Activated CD4-positive, alpha-beta memory T cell treated with anti-CD3 and anti-CD28 coated beads, Interleukin-2, amount 10 ng/mL, durations not matched to agents 7 days and 5 days (primary cell): Measurements from ENCODE around the gene CCDC159. TPM values are rescaled to one million over a fixed set of nuclear protein-coding genes. Genes with fewer than 3 reads are reported as not detected.
"Not testable (repeated sequence)": the region's sequence is repeated elsewhere in the genome, so short reads cannot be mapped to it uniquely, and the experiment has no call there.

Experiments used
- CTCF ChIA-PET: fragments of 350-600 bp; sonication (Branson Sonifier 250); formaldehyde crosslinking; loops from one replicate; lab custom pipeline; 2021; ENCODE audit warnings: antibody characterized with exemption, inconsistent platforms; lab: Charles Lee
- POLR2A ChIA-PET: fragments of 350-600 bp; sonication (Branson Sonifier 250); formaldehyde crosslinking; loops from one replicate; lab custom pipeline; 2021; ENCODE audit warnings: antibody characterized with exemption; lab: Charles Lee
- DNase-seq: peaks from one replicate; pipeline ENCODE4 v3.0.0-alpha.2; 2020
- H3K27ac Mint-ChIP-seq: one replicate; pipeline ENCODE4 v1.8.0; 2021; ENCODE audit warnings: mild to moderate bottlenecking, mixed read lengths
- H3K27me3 Mint-ChIP-seq: one replicate; pipeline ENCODE4 v1.8.0; 2021; ENCODE audit warnings: mixed read lengths
- H3K36me3 Mint-ChIP-seq: one replicate; pipeline ENCODE4 v1.8.0; 2021; ENCODE audit warnings: low read depth, mixed read lengths
- H3K4me1 Mint-ChIP-seq: one replicate; pipeline ENCODE4 v1.8.0; 2021; ENCODE audit warnings: mixed read lengths
- H3K4me3 Mint-ChIP-seq: one replicate; pipeline ENCODE4 v1.8.0; 2021; ENCODE audit warnings: mild to moderate bottlenecking, mixed read lengths
- H3K9me3 Mint-ChIP-seq: one replicate; pipeline ENCODE4 v1.8.0; 2021; ENCODE audit warnings: mixed read lengths
- total RNA-seq, 2 experiments: library from RNA; stranded (reverse); gene quantifications; one replicate each; pipeline ENCODE4 v1.2.3, GENCODE V29; 2021

Gene CCDC159
- total RNA-seq, 2 experiments from 2014 or later, result 24.0 to 24.7 TPM

DNA sequence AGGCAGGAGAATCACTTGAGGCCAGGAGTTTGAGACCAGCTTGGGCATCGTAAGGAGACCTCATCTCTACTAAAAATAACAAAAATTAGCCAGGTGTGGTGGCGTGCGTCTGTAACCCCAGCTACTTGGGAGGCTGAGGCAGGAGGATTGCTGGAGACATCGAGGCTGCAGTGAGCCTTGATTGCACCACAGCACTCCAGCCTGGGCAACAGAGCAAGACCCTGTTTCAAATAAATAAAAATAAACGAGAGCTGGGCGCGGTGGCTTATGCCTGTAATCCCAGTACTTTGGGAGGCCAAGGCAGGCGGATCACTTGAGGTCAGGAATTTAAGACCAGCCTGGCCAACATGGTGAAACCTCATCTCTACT lies 6.2 kb upstream of the CCDC159 start:
- CTCF ChIA-PET, result interaction anchor here (0.6 to 1.4 kb wide), 6 partner anchors 35 to 396 kb away, joined by 3 to 4 read pairs (median 4); partner anchors contain the start of genes ODAD3, PRKCSH and SWSAP1
- DNase-seq, H3K27ac Mint-ChIP-seq, H3K9me3 Mint-ChIP-seq, H3K27me3 Mint-ChIP-seq: not testable (repeated sequence)
- H3K4me1 Mint-ChIP-seq, result peaks cover 29% of the 10 kb centered on the region
- H3K4me3 Mint-ChIP-seq, result peak overlapping the region; percentile 70
- POLR2A ChIA-PET, result interaction anchor here (1.2 to 1.4 kb wide), 3 partner anchors 9 to 35 kb away, joined by 4 to 9 read pairs (median 6); partner anchors contain the start of gene SWSAP1
- peaks cover 12% of the 10 kb centered on the region for H3K36me3 Mint-ChIP-seq

- CTCF ChIA-PET, result no interaction called here
- Mint-ChIP-seq H3K4me3 (no peak overlapping the region), H3K36me3 (no peaks in the 10 kb centered on the region), H3K27me3 (no peaks in the 10 kb centered on the region), H3K9me3 (no peaks in the 10 kb centered on the region), H3K27ac (no peak overlapping the region), H3K4me1 (peaks cover 40% of the 10 kb centered on the region)
- no peak for DNase-seq
- POLR2A ChIA-PET, result no interaction called here
Observed at GRCh38 chr19:11342429-11342828, 3.9 kb upstream of the CCDC159 start.

DNA sequence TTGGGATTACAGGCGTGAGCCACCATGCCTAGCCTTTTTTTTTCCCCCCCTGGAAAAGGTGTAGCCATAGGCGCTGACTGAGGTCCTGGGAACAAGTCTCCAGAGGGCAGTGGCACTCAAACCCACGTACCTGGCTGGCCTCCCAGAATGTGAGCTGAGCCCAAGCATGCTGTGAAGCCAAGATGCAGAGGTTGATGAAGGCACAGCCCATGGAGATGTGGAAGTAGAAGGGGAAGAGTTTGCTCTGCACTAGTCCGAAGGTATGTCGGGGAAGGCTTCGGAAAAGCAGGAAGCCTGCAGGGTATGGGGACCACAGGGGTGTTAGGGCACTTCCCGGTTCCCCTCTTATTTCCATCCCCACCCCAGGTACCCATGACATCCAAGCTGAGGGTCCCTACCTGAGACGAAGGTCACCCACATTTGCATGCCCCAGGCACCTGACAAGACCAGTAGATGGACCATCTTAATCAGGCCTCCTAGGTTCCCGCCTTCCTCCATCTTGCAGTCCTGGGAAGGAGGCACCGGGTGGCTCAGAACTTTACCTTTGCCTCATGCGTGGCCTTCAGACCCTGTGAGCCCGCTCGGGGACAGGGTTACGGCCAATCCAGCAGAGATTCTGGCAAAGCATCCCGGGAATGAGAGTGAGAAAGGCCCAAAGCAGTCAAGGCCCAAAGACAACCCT lies 1.1 kb upstream of the CCDC159 start:
- H3K27ac Mint-ChIP-seq, result peak overlapping the region; percentile 88
- H3K9me3 Mint-ChIP-seq, result peaks cover 10% of the 10 kb centered on the region
- ChIA-PET POLR2A (interaction anchor here (1.2 to 3.2 kb wide), 5 partner anchors 29 to 90 kb away, joined by 3 to 16 read pairs (median 3); partner anchors contain the start of genes ODAD3, PRKCSH and SWSAP1), CTCF (interaction anchor here (1.0 to 1.2 kb wide), 2 partner anchors 36 to 51 kb away, joined by 3 read pairs; no protein-coding TSS in a partner anchor)
- H3K36me3 Mint-ChIP-seq, result peaks cover 7% of the 10 kb centered on the region
- DNase-seq, result no peak
- peak overlapping the region; percentile 93 for H3K4me3 Mint-ChIP-seq
- H3K4me1 Mint-ChIP-seq, result peaks cover 22% of the 10 kb centered on the region
- H3K27me3 Mint-ChIP-seq, result no peaks in the 10 kb centered on the region

DNA sequence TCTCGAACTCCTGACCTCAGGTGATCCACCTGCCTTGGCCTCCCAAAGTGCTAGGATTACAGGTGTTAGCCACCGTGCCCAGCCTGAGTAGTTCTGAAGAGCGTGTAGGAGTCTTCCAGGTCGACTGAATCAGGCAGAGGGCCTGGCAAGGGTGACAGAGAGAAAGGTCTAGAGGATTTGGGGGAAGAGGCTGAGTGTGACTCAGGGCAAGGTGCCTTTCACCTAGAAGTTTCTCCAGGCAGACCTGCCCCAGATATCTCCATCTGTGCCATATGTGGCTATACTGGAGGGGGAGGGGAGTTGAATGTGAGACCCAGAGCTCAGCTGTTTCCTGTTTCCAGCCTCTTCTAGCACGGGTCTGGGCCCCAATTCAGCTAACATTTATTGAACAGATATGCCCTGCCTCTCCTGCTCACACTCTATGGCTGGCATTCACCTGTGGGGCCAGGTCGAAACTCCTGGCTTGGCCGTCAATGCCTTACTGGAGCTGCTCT lies 1.3 kb downstream of the CCDC159 start:
- no peak overlapping the region for H3K27ac Mint-ChIP-seq

GRCh38 chr19:11349171-11349570 lies 2.9 kb downstream of the CCDC159 start:
- POLR2A ChIA-PET, result interaction anchor here (2.3 kb wide), 1 partner anchor 9 kb away, joined by 6 read pairs; the partner anchor contains the start of gene RAB3D
- Mint-ChIP-seq H3K36me3 (peaks cover 7% of the 10 kb centered on the region), H3K9me3 (peaks cover 10% of the 10 kb centered on the region), H3K27ac (no peak overlapping the region), H3K4me1 (peaks cover 22% of the 10 kb centered on the region), H3K27me3 (no peaks in the 10 kb centered on the region), H3K4me3 (no peak overlapping the region)
- CTCF ChIA-PET, result no interaction called here
- DNase-seq, result no peak

More for the DNA sequence above, 1.3 kb downstream of the CCDC159 start:
- POLR2A ChIA-PET, result interaction anchor here (1.7 to 2.7 kb wide), 3 partner anchors 8 to 27 kb away, joined by 6 to 15 read pairs (median 9); partner anchors contain the start of genes RAB3D and SWSAP1
- H3K4me3 Mint-ChIP-seq, result peak overlapping the region; percentile 30
- peaks cover 22% of the 10 kb centered on the region for H3K4me1 Mint-ChIP-seq
- H3K27me3 Mint-ChIP-seq, result no peaks in the 10 kb centered on the region
- peaks cover 7% of the 10 kb centered on the region for H3K36me3 Mint-ChIP-seq
- CTCF ChIA-PET, result interaction anchor here (0.6 to 1.6 kb wide), 2 partner anchors 29 to 34 kb away, joined by 3 to 16 read pairs; no protein-coding TSS in a partner anchor
- H3K9me3 Mint-ChIP-seq, result peaks cover 10% of the 10 kb centered on the region
- DNase-seq, result no peak

DNA sequence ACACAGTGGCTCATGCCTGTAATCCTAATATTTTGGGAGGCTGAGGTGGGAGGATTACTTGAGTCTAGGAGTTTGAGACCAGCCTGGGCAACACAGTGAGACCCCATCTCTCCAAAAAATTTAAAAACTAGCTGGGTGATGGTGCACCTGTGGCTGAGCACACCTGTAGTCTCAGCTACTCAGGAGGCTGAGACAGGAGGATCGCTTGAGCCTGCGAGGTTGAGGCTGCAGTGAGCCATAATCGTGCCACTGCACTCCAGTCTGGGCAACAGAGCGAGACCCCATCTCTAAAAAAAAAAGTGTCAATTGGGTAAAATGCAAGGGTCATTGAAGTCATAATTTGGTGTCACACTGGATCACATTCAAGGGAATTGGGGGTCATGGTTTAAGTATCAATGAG lies 7.8 kb downstream of the CCDC159 start:
- POLR2A ChIA-PET, H3K27ac Mint-ChIP-seq, DNase-seq, H3K4me3 Mint-ChIP-seq, H3K36me3 Mint-ChIP-seq, H3K27me3 Mint-ChIP-seq, H3K9me3 Mint-ChIP-seq, H3K4me1 Mint-ChIP-seq, CTCF ChIA-PET: not testable (repeated sequence)

- H3K27ac Mint-ChIP-seq, result no peak within 1 kb of the TSS
- H3K9me3 Mint-ChIP-seq, result no peaks in the 10 kb centered on the region
- H3K4me3 Mint-ChIP-seq, result peak within 1 kb of the TSS; percentile 50
- CTCF ChIA-PET, result no interaction called here
- peak; percentile 84 for DNase-seq
- H3K36me3 Mint-ChIP-seq, result no peaks in the 10 kb centered on the region
- H3K27me3 Mint-ChIP-seq, result peaks cover 9% of the 10 kb centered on the region
- POLR2A ChIA-PET, result no interaction called here
- H3K4me1 Mint-ChIP-seq, result peaks cover 8% of the 10 kb centered on the region
Observed at GRCh38 chr19:11355160-11356073, 9.1 kb downstream of the CCDC159 start, which contains the start of gene PLPPR2. TSS of gene PLPPR2 (plus strand) at chr19:11355432. CDS start at chr19:11357674, 2,242 bp downstream.

DNA sequence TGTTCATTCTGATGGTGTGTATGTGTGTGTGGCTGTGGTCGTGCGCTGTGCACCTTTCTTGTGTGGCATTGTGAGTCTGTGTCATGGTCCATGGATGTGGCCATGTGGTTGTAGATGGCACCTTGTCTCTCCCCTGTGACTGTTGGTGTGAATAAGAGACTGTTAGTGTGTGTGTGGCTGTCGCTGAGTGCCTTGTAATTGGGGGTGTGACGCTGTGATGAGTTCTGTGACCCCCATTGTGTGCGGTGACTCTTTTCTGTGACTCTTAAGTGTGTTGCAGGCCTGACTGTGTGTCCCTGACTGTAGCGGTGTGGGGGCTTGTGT lies 9.7 kb downstream of the CCDC159 start:
- POLR2A ChIA-PET, result no interaction called here
- no peak overlapping the region for H3K27ac Mint-ChIP-seq

GRCh38 chr19:11356676-11357550 lies 10.6 kb downstream of the CCDC159 start:
- Mint-ChIP-seq H3K9me3 (no peaks in the 10 kb centered on the region), H3K4me1 (peaks cover 8% of the 10 kb centered on the region), H3K27me3 (peaks cover 9% of the 10 kb centered on the region), H3K4me3 (no peak overlapping the region), H3K27ac (no peak overlapping the region), H3K36me3 (no peaks in the 10 kb centered on the region)
- ChIA-PET CTCF (no interaction called here), POLR2A (no interaction called here)
- no peak for DNase-seq

More for the DNA sequence above, 9.7 kb downstream of the CCDC159 start:
- Mint-ChIP-seq H3K9me3 (no peaks in the 10 kb centered on the region), H3K36me3 (no peaks in the 10 kb centered on the region), H3K4me1 (peaks cover 8% of the 10 kb centered on the region), H3K27me3 (peaks cover 9% of the 10 kb centered on the region), H3K4me3 (peak overlapping the region; percentile 50)
- DNase-seq, result no peak
- CTCF ChIA-PET, result no interaction called here

DNA sequence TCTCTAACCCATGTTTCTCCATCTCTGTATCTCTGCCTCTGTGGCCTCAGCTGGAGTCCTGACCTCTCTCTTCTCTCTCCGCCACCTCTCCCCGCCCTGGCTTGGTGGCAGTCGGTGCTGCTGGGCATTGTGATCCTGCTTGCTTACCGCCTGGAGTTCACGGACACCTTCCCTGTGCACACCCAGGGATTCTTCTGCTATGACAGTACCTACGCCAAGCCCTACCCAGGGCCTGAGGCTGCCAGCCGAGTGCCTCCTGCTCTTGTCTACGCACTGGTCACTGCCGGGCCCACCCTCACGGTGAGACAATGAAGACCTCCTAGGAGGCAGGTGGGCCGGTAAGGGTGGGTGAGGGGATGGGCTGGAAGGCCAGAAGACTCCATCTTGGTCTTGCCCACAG lies 13.1 kb downstream of the CCDC159 start:
- Mint-ChIP-seq H3K4me3 (no peak overlapping the region), H3K27ac (no peak overlapping the region), H3K27me3 (peaks cover 9% of the 10 kb centered on the region), H3K36me3 (no peaks in the 10 kb centered on the region), H3K4me1 (peaks cover 8% of the 10 kb centered on the region), H3K9me3 (no peaks in the 10 kb centered on the region)
- DNase-seq, result no peak
- ChIA-PET POLR2A (interaction anchor here (1.8 kb wide), 1 partner anchor 16 kb away, joined by 5 read pairs; the partner anchor contains the start of gene SWSAP1), CTCF (interaction anchor here (0.7 kb wide), 1 partner anchor 123 kb away, joined by 3 read pairs; no protein-coding TSS in a partner anchor)

GRCh38 chr19:11361037-11361770 lies 14.9 kb downstream of the CCDC159 start:
- H3K27me3 Mint-ChIP-seq, result peaks cover 3% of the 10 kb centered on the region
- peaks cover 2% of the 10 kb centered on the region for H3K4me1 Mint-ChIP-seq
- H3K4me3 Mint-ChIP-seq, result no peak overlapping the region
- H3K36me3 Mint-ChIP-seq, result no peaks in the 10 kb centered on the region
- no peak overlapping the region for H3K27ac Mint-ChIP-seq
- H3K9me3 Mint-ChIP-seq, result no peaks in the 10 kb centered on the region
- no peak for DNase-seq
- CTCF ChIA-PET, result interaction anchor here (1.1 kb wide), 1 partner anchor 121 kb away, joined by 3 read pairs; no protein-coding TSS in a partner anchor
- POLR2A ChIA-PET, result interaction anchor here (0.7 to 1.8 kb wide), 3 partner anchors 14 to 1277 kb away, joined by 3 to 5 read pairs (median 3); partner anchors contain the start of gene SWSAP1
